Motor neuron (in vitro differentiated cells): ENCODE results near the gene HAUS3. TPM values are rescaled to one million over a fixed set of nuclear protein-coding genes. Genes with fewer than 3 reads are reported as not detected.

Experiments
- ATAC-seq, 8 experiments: fragments of 200-7000 bp; cut with Tn5 transposase; replicated peaks in 6 of 8; 2 replicates each; pipeline ENCODE4 v1.8.0; 2021; ENCODE audit warnings: mild to moderate bottlenecking in 8 of 8, moderate library complexity in 8 of 8
- H3K27ac ChIP-seq, 2 donors: fragments of 250-450 bp; sonication (Bioruptor Pico); 2 replicates each; pipeline ENCODE4 v1.9.0; 2021; ENCODE audit warnings: antibody characterized with exemption in 2 of 2, mild to moderate bottlenecking in 2 of 2, moderate library complexity in 1 of 2
- H3K4me1 ChIP-seq, 2 donors: fragments of 250-450 bp; sonication (Bioruptor Pico); replicated peaks in 1 of 2; 2 replicates each; pipeline ENCODE4 v1.6.1; 2021; ENCODE audit warnings: antibody characterized with exemption in 2 of 2, mild to moderate bottlenecking in 2 of 2, moderate library complexity in 1 of 2
- H3K4me3 ChIP-seq, 5 donors: fragments of 250-450 bp; sonication (Bioruptor Pico); 2 replicates each; pipeline ENCODE4 v1.9.0; 2021; ENCODE audit warnings: antibody characterized with exemption in 5 of 5, mild to moderate bottlenecking in 5 of 5, moderate library complexity in 4 of 5
- WGBS, 10 experiments: fragments of 450-650 bp; shearing (Covaris generic); methylation state at CpG; one replicate each; pipeline ENCODE4 v1.0.0; 2022; 5-methylcytosine and 5-hydroxymethylcytosine counted together
- in situ Hi-C, 9 experiments: fragments of 400-800 bp; cut with MboI; loops; one replicate each; pipeline ENCODE4 v1.15.0; 2021; ENCODE audit warnings: low sequenced_read_pairs in 9 of 9, low pct_unique_long_range_greater_than_20kb in 2 of 9; ENCODE audit not compliant: unreplicated experiment in 9 of 9
- total RNA-seq, 8 experiments: library from RNA; unstranded; fragments of 300-600 nt; gene quantifications; 2 replicates each; pipeline versions ENCODE4 v1.2.3 to v1.2.4, GENCODE V29; 2022

The HAUS3 gene
- total RNA-seq, 8 experiments from 2014 or later: 6.0 to 18.5 (median 10.2) TPM

- no peak overlapping the region for H3K4me3 ChIP-seq
- ATAC-seq: no peak
- in situ Hi-C loops: no loop called here
- WGBS, 10 experiments: 70 to 100% (median 80%) methylated on average over 1 to 6 of the region's 19 CpGs; no CpG with 5 or more reads in 5 of the 10 experiments
- H3K4me1 ChIP-seq: peaks cover 8 to 11% of the 10 kb centered on the region in 2 donors
- H3K27ac ChIP-seq: no peak overlapping the region
Observed at GRCh38 chr4:2265113-2266110, 23.5 kb upstream of the HAUS3 start.

GRCh38 chr4:2264481-2265041, 22.6 kb upstream of the HAUS3 start:
- Histone ChIP-seq H3K27ac (no peak overlapping the region), H3K4me1 (peaks cover 12 to 18% of the 10 kb centered on the region in 2 donors), H3K4me3 (no peak overlapping the region)
- in situ Hi-C loops: no loop called here
- 80% methylated on average over 1 of the region's 6 CpGs; no CpG with 5 or more reads in 9 of the 10 experiments for WGBS, 10 experiments
- ATAC-seq: no peak

- Histone ChIP-seq H3K4me1 (peaks cover 9 to 15% of the 10 kb centered on the region in 2 donors), H3K4me3 (no peak overlapping the region), H3K27ac (no peak overlapping the region)
- WGBS, 10 experiments: 94% methylated on average over 3 of the region's 6 CpGs; no CpG with 5 or more reads in 9 of the 10 experiments
- in situ Hi-C loops: no loop called here
- ATAC-seq: no peak
Observed at GRCh38 chr4:2263926-2264321, 22.0 kb upstream of the HAUS3 start.

GRCh38 chr4:2262944-2263250, 21.0 kb upstream of the HAUS3 start:
- peak overlapping the region; percentile 51 to 72 (median 65) for H3K4me3 ChIP-seq
- no peak for ATAC-seq
- peaks cover 9 to 15% of the 10 kb centered on the region in 2 donors for H3K4me1 ChIP-seq
- in situ Hi-C loops: no loop called here
- H3K27ac ChIP-seq: peak overlapping the region; percentile 81 to 88
- WGBS, 10 experiments: 47 to 50% methylated on average over 2 to 3 of the region's 13 CpGs; no CpG with 5 or more reads in 8 of the 10 experiments

- Histone ChIP-seq H3K4me3 (peak overlapping the region; percentile 53 to 76 (median 69)), H3K4me1 (peaks cover 9 to 15% of the 10 kb centered on the region in 2 donors), H3K27ac (peak overlapping the region; percentile 81 to 88)
- 0 to 2% methylated on average over 1 to 13 of the region's 98 CpGs; no CpG with 5 or more reads in 8 of the 10 experiments for WGBS, 10 experiments
- peak; percentile 85 to 93 (median 90) for ATAC-seq
- in situ Hi-C loops: no loop called here
Observed at GRCh38 chr4:2262145-2262943, 20.4 kb upstream of the HAUS3 start.

GRCh38 chr4:2261853-2262144, 19.9 kb upstream of the HAUS3 start, which contains the start of gene MXD4:
MXD4 (minus strand) TSS chr4:2262109; CDS start chr4:2261980, 129 bp downstream.
- Histone ChIP-seq H3K4me1 (peaks cover 9 to 15% of the 10 kb centered on the region in 2 donors), H3K4me3 (peak within 1 kb of the TSS; percentile 53 to 76 (median 69)), H3K27ac (peak within 1 kb of the TSS; percentile 81 to 88)
- peak in 1 of 8 experiments; percentile 3 for ATAC-seq
- in situ Hi-C loops: no loop called here
- 2% methylated on average over 10 of the region's 46 CpGs; no CpG with 5 or more reads in 9 of the 10 experiments for WGBS, 10 experiments

- H3K4me3 ChIP-seq: peak overlapping the region; percentile 53 to 76 (median 59)
- in situ Hi-C loops: no loop called here
- H3K4me1 ChIP-seq: peaks cover 9 to 14% of the 10 kb centered on the region in 2 donors
- peak overlapping the region; percentile 63 to 78 for H3K27ac ChIP-seq
- 0 to 20% methylated on average over 1 to 4 of the region's 91 CpGs; no CpG with 5 or more reads in 8 of the 10 experiments for WGBS, 10 experiments
- ATAC-seq: peak; percentile 2 to 16 (median 8)
Observed at GRCh38 chr4:2261110-2261852, 19.4 kb upstream of the HAUS3 start.

- no peak for ATAC-seq
- WGBS, 10 experiments: 0 to 90% (median 65%) methylated on average over 1 to 8 of the region's 23 CpGs; no CpG with 5 or more reads in 4 of the 10 experiments
- Histone ChIP-seq H3K27ac (peak overlapping the region in 1 of 2 donors; percentile 78), H3K4me3 (peak overlapping the region; percentile 53 to 76 (median 59)), H3K4me1 (peaks cover 9 to 11% of the 10 kb centered on the region in 2 donors)
- in situ Hi-C loops: no loop called here
Observed at GRCh38 chr4:2260344-2261109, 18.6 kb upstream of the HAUS3 start.

- Histone ChIP-seq H3K4me3 (peak overlapping the region in 2 of 5 donors; percentile 69 to 76), H3K4me1 (peaks cover 9 to 11% of the 10 kb centered on the region in 2 donors), H3K27ac (no peak overlapping the region)
- in situ Hi-C loops: no loop called here
- ATAC-seq: no peak
- WGBS, 10 experiments: 80 to 100% (median 87%) methylated on average over 1 to 3 of the region's 15 CpGs; no CpG with 5 or more reads in 7 of the 10 experiments
Observed at GRCh38 chr4:2259541-2260343, 17.8 kb upstream of the HAUS3 start.

GRCh38 chr4:2259036-2259540, 17.2 kb upstream of the HAUS3 start:
- ATAC-seq: no peak
- WGBS, 10 experiments: 50 to 80% methylated on average over 1 of the region's 13 CpGs; no CpG with 5 or more reads in 8 of the 10 experiments
- H3K4me3 ChIP-seq: no peak overlapping the region
- in situ Hi-C loops: no loop called here
- H3K27ac ChIP-seq: no peak overlapping the region
- peaks cover 9 to 11% of the 10 kb centered on the region in 2 donors for H3K4me1 ChIP-seq
